HUES48 (cell line): ENCODE results near the gene STXBP6.

Experiments
- H3K27ac ChIP-seq: one replicate; pipeline ENCODE4 v1.7.0; 2013; ENCODE audit warnings: low read depth, low read length, inconsistent platforms
- H3K27me3 ChIP-seq: 2 replicates; pipeline ENCODE4 v1.6.1; 2013; ENCODE audit warnings: mild to moderate bottlenecking, low read length; ENCODE audit not compliant: control insufficient read depth, insufficient read depth
- H3K36me3 ChIP-seq: 2 replicates; pipeline ENCODE4 v1.6.1; 2013; ENCODE audit warnings: low read length; ENCODE audit not compliant: control insufficient read depth, insufficient read depth
- H3K4me1 ChIP-seq: 2 replicates; pipeline ENCODE4 v1.6.1; 2013; ENCODE audit warnings: mild to moderate bottlenecking, low read length; ENCODE audit not compliant: control insufficient read depth, insufficient read depth
- H3K4me3 ChIP-seq: 2 replicates; pipeline ENCODE4 v1.5.1; 2013; ENCODE audit warnings: mild to moderate bottlenecking, low read depth, low read length
- H3K9ac ChIP-seq: 2 replicates; pipeline ENCODE4 v1.6.1; 2013; ENCODE audit warnings: mild to moderate bottlenecking, low read depth, low read length, moderate library complexity
- H3K9me3 ChIP-seq: 2 replicates; pipeline ENCODE4 v1.6.1; 2013; ENCODE audit warnings: low read length; ENCODE audit not compliant: control insufficient read depth, insufficient read depth

STXBP6 gene

DNA sequence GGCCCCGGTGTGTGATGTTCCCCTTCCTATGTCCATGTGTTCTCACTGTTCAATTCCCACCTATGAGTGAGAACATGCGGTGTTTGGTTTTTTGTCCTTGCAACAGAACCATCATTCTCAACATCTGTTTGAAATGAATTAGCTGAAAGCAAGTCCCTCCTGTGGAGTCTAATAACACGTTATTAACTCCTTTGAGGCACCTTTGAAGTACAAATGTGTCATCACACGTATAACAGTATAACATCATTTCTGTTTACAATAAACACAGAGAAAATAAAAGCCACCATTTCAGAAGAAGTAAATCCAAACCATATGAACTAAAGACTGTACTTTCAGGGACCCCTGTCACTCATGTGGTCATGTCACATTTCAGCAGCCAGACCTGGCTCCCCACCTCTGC, 198.5 kb downstream of the STXBP6 start:
- H3K9ac ChIP-seq = no peak overlapping the region
- no peaks in the 10 kb centered on the region for H3K36me3 ChIP-seq
- H3K4me3 ChIP-seq = no peak overlapping the region
- H3K27me3 ChIP-seq = no peaks in the 10 kb centered on the region
- no peak overlapping the region for H3K27ac ChIP-seq
- H3K4me1 ChIP-seq = peaks cover 33% of the 10 kb centered on the region
- no peaks in the 10 kb centered on the region for H3K9me3 ChIP-seq

DNA sequence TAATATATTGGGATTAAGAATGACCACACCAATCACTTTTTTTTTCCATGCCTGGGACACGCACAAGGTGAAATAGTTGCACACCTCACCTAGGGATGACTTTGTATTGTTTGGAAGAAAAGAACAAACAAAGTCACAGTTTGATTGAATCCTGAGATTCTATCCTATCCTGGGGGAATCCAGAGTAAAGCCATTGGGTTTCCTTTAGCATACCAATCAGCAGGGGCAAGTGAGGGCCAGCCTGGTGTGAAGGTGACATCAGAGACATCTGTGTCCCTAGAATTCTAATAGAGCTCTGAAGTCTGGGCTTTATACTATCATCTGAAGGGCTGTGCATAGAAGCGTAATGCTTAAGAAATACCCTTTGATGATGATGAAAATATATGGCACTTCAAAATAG, 199.9 kb downstream of the STXBP6 start:
- no peaks in the 10 kb centered on the region for H3K9me3 ChIP-seq
- H3K27me3 ChIP-seq = no peaks in the 10 kb centered on the region
- no peak overlapping the region for H3K4me3 ChIP-seq
- H3K27ac ChIP-seq = no peak overlapping the region
- peaks cover 37% of the 10 kb centered on the region for H3K4me1 ChIP-seq
- H3K36me3 ChIP-seq = no peaks in the 10 kb centered on the region
- no peak overlapping the region for H3K9ac ChIP-seq

DNA sequence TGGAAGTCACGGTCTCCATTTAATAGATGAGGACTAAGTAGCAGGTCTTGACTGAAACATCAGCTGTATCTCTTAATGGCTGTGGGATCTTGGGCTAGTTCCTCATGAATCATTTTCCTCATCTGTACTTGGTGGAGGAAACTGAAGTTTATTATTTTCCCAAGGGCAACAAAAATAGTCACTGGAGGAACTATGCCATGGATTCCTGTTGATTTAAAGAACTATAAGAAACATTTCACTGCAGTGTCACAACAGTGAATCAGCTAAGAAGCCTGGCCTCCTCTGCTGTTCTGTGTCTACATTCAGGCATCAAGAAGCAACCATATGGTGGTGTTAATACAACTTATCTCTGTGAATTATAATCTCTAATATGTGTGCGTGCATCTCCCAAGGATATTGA, 200.5 kb downstream of the STXBP6 start:
- Histone ChIP-seq H3K4me3 (no peak overlapping the region), H3K36me3 (no peaks in the 10 kb centered on the region), H3K9me3 (no peaks in the 10 kb centered on the region), H3K27ac (no peak overlapping the region), H3K4me1 (peaks cover 37% of the 10 kb centered on the region), H3K9ac (no peak overlapping the region), H3K27me3 (no peaks in the 10 kb centered on the region)

DNA sequence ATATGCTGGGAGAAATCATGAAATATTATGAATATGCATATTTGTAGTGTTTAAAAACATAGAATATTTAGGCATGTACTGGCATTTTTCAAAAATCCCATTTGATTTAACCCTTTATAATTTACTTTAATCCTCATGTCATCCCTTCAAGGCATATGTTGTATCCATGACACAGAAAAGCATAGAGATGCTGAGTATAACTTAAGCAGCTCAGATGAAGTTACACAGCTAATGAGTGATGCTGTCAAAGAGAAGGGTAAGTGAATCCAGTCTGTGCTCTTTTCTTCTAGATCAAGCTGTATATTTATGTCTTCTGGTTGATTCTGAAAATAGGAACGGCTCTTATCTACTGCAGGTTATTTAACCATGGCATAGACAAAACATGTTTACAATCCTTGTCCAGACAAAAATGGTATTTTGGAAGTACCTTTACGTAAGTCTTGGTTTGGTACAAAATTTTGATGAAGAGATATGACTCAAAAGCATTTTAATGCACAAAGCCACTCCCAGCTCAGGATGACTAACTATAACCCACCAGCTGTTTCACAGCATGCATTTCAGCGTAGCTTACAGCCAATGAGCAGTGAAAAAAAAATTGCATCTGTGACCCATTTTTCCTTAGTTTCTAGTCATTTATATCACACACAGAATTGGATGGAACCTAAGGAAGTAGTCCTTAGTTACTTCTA, 201.7 kb downstream of the STXBP6 start:
- Histone ChIP-seq H3K4me3 (no peak overlapping the region), H3K9ac (no peak overlapping the region), H3K4me1 (peaks cover 35% of the 10 kb centered on the region), H3K27ac (no peak overlapping the region), H3K9me3 (no peaks in the 10 kb centered on the region), H3K27me3 (no peaks in the 10 kb centered on the region), H3K36me3 (no peaks in the 10 kb centered on the region)

DNA sequence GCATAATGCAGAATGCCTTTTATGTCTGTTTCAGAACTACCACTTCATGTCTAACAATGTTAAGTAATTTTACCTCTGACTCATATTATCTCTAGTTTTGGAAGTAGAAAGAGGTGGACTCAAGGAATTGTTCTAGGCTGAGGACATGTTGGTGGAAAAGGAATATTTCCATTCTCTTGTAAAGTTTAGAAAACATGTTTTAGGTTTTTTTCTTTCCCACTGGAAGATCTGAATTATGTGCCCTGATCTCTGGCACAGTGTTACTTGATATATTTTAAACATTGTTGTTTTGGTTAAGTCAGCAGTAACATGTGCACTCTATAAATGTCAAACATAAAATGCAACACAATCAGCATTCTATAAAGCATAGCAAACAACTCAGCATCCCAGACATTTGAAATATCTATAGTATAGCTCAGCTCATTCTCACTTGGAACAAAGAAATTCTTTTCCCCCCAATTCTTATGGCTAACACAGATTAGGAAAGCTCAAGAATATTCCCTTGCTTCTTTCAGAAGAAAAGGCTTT, 202.3 kb downstream of the STXBP6 start:
- no peaks in the 10 kb centered on the region for H3K36me3 ChIP-seq
- no peaks in the 10 kb centered on the region for H3K9me3 ChIP-seq
- H3K4me3 ChIP-seq = no peak overlapping the region
- H3K4me1 ChIP-seq = peaks cover 29% of the 10 kb centered on the region
- no peak overlapping the region for H3K27ac ChIP-seq
- no peak overlapping the region for H3K9ac ChIP-seq
- no peaks in the 10 kb centered on the region for H3K27me3 ChIP-seq

DNA sequence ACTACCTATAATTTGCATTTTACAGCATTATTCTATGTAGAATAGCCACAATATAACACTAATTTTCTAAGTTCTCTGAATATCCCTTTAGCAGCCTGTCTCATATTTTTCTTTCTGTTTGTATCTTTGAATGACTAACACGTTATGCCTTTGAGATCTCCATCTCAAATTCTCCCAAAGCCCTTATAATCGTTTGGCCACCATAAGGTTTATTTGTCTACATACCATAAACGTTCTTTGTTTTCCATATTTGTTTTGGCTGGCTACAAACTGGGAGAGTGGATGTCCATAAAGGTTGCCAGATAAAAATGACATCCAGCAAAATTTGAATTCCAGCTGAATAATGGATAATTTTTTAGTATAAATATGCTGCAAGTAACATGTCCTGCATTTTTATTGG, 203.7 kb downstream of the STXBP6 start:
- Histone ChIP-seq H3K27ac (no peak overlapping the region), H3K4me1 (peaks cover 16% of the 10 kb centered on the region)

DNA sequence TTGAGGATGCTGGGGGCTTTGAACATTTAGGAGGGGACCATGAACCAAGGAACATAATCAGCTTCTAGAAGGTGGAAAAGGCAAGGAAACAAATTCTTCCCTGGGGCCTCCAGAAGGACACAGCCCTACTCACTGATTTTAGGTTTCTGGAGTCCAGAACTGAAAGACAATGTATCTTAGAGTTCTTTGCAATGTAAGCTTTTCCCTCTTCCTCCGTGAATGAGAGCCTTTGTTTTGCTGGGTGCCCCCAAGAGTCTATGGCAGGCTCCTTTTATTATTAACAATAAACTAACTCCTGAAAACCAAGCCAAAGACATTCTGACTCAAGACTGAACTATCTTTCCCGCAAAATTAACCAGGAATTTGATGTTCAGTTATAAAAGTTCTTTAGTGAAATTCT, 204.1 kb downstream of the STXBP6 start:
- H3K27ac ChIP-seq = no peak overlapping the region

More for the DNA sequence above, 203.7 kb downstream of the STXBP6 start:
- Histone ChIP-seq H3K9me3 (no peaks in the 10 kb centered on the region), H3K27me3 (no peaks in the 10 kb centered on the region), H3K4me3 (no peak overlapping the region), H3K9ac (no peak overlapping the region), H3K36me3 (no peaks in the 10 kb centered on the region)

DNA sequence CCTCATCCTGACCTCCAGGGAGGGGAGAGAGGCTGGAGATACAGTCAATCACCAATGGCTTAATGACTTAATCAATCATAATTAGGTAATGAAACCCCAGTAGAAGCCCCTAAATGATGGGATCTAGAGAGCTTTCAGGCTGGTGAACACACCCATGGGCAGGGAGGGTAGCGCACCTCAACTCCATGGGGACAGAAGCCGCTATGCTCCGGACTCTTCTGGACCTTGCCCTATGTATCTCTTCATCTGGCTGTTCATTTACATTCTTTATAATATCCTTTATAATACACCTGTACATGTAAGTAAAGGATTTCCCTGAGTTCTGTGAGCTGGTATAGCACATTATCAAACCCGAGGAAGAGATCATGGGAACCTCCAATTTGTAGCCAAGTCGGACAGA, 205.9 kb downstream of the STXBP6 start:
- Histone ChIP-seq H3K27ac (no peak overlapping the region), H3K9me3 (no peaks in the 10 kb centered on the region), H3K4me3 (no peak overlapping the region), H3K36me3 (no peaks in the 10 kb centered on the region), H3K9ac (no peak overlapping the region), H3K4me1 (peaks cover 4% of the 10 kb centered on the region; the same call in 1 of the 2 replicates), H3K27me3 (no peaks in the 10 kb centered on the region)

More for the DNA sequence above, 204.1 kb downstream of the STXBP6 start:
- no peaks in the 10 kb centered on the region for H3K36me3 ChIP-seq
- H3K27me3 ChIP-seq = no peaks in the 10 kb centered on the region
- H3K9me3 ChIP-seq = no peaks in the 10 kb centered on the region
- no peak overlapping the region for H3K4me3 ChIP-seq
- H3K4me1 ChIP-seq = peaks cover 15% of the 10 kb centered on the region
- H3K9ac ChIP-seq = no peak overlapping the region

DNA sequence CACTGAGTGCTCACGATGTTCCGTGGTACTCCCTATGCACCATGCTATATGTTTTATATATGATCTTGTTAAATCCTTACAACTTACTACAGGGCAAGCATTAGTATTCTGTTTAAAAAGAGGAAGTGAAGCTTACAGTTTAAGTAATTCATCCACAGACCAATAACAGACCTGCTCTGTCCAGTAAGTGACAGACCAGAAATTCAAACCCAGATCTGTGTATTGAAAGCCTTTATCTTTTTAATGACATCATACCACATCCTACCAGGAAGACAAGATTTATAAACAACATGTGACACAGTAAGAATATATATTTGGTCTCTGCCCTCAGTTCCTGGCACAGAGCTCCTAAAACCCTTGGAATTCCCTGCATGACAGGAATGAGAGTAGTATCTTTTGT, 206.5 kb downstream of the STXBP6 start:
- peaks cover 4% of the 10 kb centered on the region; the same call in 1 of the 2 replicates for H3K4me1 ChIP-seq
- no peak overlapping the region for H3K9ac ChIP-seq
- H3K36me3 ChIP-seq = no peaks in the 10 kb centered on the region
- H3K9me3 ChIP-seq = no peaks in the 10 kb centered on the region
- H3K27ac ChIP-seq = no peak overlapping the region
- no peaks in the 10 kb centered on the region for H3K27me3 ChIP-seq
- H3K4me3 ChIP-seq = no peak overlapping the region

DNA sequence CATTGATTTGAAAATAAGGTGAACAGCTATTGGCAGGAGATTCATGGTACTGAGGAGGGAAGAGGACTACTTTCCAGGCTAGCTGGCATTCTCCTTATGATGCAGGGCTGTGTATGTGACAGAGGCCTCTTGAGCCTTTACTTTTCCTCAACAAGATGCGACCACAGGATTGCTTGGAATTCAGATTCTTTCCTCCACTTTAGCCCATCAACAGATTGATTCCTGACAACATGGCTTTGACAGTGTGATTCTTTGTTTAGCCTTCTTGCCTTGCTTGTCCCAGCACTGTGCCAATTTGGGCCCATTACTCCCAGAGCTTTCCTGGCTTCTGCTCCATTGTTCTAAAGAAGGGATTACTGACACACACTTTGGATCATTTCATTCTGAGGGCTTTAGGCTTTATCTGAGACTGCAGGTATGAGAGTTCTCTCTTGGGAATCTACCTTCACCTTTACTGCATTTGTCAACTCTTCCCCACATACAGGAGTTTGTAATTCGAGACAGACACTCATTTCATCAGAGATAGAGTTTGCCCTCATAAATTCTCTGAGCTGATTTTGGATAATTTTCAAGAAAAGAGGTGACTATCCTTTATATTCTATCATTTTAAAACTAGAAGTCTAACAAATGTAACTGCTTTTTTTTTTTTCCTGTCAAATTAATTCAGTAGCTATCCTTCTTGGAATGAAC, 209.6 kb downstream of the STXBP6 start:
- peak overlapping the region; percentile 46 for H3K27ac ChIP-seq

DNA sequence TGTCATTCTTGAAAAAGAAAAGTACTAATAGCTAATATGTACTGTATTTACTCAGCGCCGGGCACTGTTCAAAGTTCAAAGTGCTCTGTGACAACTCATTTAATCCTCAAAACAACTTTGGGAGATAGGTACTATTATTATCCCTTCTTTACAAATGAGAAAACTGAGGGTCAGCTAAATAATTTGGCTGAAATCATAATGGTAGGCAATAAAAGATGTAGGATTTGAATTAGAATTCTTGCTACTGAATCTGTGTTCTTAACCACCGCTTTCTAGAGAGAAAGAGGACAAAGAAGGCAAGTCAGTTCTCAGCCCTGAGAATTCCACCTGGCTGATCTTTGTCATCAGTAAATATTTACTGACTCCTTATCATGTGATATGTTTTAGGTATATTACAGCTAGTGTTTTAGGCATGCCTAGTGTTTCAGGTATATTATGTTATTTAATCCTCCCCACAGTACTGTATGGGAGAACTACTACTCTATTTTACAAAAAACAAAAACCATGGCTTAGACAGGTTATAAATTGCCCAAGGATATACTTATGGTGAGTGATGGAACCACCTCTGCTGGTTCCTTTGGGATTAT, 210.2 kb downstream of the STXBP6 start:
- H3K36me3 ChIP-seq = no peaks in the 10 kb centered on the region
- H3K27me3 ChIP-seq = no peaks in the 10 kb centered on the region
- H3K9me3 ChIP-seq = no peaks in the 10 kb centered on the region
- peak overlapping the region; percentile 46 for H3K27ac ChIP-seq
- no peak overlapping the region for H3K9ac ChIP-seq
- no peak overlapping the region for H3K4me3 ChIP-seq
- H3K4me1 ChIP-seq = no peaks in the 10 kb centered on the region; the same call in 1 of the 2 replicates

More for the DNA sequence above, 209.6 kb downstream of the STXBP6 start:
- Histone ChIP-seq H3K4me3 (no peak overlapping the region), H3K4me1 (no peaks in the 10 kb centered on the region; the same call in 1 of the 2 replicates), H3K9ac (no peak overlapping the region), H3K27me3 (no peaks in the 10 kb centered on the region), H3K9me3 (no peaks in the 10 kb centered on the region), H3K36me3 (no peaks in the 10 kb centered on the region)
